Lower leg skin (tissue), 3 donors: Measurements from ENCODE around the gene MAGI2.

ENCODE experiments used
- POLR2A ChIP-seq, 2 donors: fragments of 450-650 bp; IDR thresholded peaks; one replicate each; pipeline ENCODE4 v1.6.1; 2016 to 2017; ENCODE audit warnings: antibody characterized with exemption in 2 of 2, mild to moderate bottlenecking in 1 of 2, moderate library complexity in 1 of 2
- TF ChIP-seq, protein P1 (sequence below), 3 donors: fragments of 450-650 bp; IDR thresholded peaks; one replicate each; pipeline ENCODE4 v1.5.1; 2016; ENCODE audit warnings: antibody characterized with exemption in 3 of 3, mild to moderate bottlenecking in 3 of 3, moderate library complexity in 2 of 3

DNA sequence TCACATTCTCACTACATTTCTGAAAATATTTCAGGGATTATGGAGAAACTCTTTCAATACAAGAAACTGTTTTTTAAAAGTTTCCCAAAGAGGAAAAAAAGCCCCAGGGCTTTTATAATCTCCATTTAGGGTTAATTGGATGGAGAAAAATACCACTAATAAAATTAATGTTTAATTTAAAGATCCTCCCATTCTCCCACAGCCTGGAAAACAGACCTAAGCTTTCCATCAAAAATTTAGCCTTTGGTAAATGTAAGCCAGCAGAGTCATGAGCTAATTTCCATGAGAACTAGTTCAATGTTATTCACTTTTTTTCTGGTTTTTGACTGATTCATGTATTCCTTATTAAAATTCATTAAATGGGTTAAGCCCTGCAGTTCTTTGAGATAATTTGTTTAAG lies 1246.2 kb downstream of the MAGI2 start:
- TF ChIP-seq POLR2A (IDR thresholded peaks at IDR 0.05), result no peak
- TF ChIP-seq, protein P1, sequence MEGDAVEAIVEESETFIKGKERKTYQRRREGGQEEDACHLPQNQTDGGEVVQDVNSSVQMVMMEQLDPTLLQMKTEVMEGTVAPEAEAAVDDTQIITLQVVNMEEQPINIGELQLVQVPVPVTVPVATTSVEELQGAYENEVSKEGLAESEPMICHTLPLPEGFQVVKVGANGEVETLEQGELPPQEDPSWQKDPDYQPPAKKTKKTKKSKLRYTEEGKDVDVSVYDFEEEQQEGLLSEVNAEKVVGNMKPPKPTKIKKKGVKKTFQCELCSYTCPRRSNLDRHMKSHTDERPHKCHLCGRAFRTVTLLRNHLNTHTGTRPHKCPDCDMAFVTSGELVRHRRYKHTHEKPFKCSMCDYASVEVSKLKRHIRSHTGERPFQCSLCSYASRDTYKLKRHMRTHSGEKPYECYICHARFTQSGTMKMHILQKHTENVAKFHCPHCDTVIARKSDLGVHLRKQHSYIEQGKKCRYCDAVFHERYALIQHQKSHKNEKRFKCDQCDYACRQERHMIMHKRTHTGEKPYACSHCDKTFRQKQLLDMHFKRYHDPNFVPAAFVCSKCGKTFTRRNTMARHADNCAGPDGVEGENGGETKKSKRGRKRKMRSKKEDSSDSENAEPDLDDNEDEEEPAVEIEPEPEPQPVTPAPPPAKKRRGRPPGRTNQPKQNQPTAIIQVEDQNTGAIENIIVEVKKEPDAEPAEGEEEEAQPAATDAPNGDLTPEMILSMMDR (IDR thresholded peaks at IDR 0.05), result no peak
